HL-60/S4 treated with retinoic acid at 250 ng/mL for 4 days and 3 days (cell line): ENCODE data around the gene FAM163A.
"Not testable (repeated sequence)": the region's sequence is repeated elsewhere in the genome, so short reads cannot be mapped to it uniquely, and the experiment has no call there.

Experiments
- in situ Hi-C: fragments of 300-500 bp; cut with MboI; formaldehyde crosslinking; loops from 2 replicates; pipeline ENCODE4 v1.7.0; 2022; ENCODE audit warnings: low sequenced_read_pairs

The FAM163A gene

DNA sequence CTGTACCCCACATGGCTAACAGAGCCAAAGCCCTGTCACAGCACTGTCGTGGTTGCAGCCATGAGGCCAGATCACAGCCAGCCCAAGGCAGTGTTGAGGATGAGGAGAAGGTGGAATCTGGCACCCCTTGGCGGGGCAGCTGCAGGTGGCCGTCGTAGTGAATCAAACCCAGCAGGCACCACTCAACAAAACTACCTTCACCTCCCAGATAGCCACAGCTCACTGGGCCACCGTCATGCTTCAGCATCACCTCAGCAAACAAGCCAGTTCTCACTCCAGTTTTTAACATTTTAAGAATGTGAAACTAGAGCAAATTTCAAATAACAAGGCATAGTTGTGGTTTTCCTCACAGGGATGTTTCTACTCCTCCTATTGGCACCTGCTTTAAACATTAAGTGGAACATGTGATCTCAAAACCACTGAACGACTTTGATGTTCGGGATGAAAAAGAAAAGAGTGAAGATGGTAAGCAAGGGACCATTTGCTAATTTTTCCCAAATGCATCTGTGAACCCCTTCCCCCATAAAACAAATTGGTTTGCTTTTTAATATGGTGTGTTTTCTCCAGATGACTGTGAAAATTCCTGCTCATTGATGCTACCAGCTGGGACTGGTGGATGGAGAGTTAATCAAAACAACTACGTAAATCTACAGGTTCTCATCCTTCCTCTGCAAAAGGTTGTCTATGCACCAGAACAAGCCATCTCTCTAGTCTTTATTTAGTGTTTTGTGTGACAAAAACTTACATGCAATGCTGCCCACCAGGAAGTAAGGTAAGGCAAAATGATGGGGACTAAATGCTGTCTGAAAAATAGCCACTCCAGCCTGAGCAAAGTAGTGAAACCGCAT lies 89.0 kb downstream of the FAM163A start:
- in situ Hi-C loops, result no loop called here

DNA sequence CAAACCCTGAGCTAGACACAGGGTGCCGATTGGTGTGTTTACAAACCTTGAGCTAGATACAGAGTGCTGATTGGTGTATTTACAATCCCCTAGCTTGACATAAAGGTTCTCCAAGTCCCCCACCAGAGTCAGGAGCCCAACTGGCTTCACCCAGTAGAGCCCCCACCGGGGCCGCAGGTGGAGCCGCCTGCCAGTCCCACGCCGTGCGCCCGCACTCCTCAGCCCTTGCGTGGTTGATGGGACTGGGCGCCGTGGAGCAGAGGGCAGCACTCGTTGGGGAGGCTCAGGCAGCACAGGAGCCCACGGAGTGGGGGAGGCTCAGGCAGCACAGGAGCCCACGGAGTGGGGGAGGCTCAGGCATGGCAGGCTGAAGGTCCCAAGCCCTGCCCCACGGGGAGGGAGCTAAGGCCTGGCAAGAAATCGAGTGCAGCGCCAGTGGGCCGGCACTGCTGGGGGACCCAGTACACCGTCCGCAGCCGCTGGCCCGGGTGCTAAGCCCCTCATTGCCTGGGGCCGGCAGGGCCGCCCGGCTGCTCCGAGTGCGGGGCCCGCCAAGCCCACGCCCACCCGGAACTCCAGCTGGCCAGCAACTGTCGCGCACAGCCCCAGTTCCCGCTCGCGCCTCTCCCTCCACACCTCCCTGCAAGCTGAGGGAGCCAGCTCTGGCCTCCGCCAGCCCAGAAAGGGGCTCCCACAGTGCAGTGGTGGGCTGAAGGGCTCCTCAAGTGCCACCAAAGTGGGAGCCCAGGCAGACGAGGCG lies 93.8 kb downstream of the FAM163A start:
- in situ Hi-C loops, result not testable (repeated sequence)

DNA sequence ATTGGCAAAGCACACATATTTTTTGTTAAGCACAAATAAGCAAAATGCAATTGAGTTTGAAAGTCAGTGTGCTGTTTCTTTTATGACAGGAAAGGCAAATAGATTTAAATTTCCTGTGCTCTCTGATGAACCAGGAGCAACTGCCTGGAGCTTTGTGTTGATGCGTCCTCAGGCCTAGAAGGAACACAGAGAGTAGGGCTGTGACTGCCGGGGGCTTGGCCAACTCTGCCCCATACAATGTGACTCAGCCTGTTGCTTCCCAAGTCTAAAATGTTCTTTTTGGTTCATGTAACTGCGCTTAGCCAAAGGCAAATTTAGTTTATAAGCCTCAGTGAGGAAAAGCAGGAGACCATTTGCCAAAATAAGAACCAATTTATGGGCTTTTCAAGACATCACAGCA lies 97.0 kb downstream of the FAM163A start:
- in situ Hi-C loops, result no loop called here

DNA sequence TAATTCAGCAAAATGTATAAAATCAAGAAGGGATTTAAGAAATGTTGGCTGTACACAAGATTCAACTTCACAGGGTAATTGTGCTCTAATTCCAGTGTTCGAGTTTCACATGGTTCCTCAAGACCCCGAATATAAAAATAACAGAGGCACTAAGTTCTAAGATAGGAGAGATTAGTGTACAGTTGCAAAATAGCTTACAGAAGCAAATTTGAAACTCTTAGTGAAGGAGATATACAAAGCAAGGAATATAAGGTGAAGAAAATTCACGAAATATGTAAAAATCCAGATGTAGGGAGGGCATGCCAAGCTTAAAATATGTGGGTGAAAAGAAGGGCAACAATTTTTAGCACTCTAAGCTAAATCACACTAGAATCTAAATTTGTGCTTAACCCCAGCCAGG lies 105.1 kb downstream of the FAM163A start:
- in situ Hi-C loops, result no loop called here

DNA sequence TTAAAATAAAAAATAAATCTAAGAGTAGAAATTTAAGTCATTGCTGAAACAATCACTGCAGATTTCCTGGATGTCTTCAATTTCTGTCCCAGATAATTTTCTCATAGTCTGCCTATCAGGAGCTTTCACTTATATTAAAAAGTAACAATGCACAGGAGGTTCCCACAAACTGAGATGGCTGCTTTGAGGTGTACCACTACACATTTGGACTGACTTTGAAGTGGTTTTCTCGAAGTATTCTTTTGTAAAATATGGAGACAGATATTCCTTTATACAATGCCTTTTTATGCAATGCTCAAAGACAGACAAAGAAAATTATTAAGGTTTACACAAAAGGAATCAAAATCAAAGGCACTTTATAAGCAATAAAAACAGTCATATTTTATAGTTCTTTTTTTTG lies 110.0 kb downstream of the FAM163A start:
- in situ Hi-C loops, result no loop called here

DNA sequence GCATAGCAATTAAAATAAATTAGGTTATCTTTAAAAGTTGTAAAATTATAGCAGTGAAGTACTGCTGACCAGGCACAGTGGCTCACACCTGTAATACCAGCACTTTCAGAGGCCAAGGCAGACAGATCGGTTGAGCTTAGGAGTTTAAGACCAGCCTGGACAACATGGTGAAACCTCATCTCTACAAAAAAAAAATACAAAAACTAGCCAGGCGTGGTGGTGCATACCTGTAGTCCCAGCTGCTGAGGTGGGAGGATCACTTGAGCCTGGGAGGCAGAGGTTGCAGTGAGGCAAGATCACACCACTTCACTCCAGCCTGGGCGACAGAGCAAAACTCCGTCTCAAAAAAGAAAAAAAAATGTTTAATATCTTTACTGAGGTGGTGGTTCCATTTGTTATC lies 112.7 kb downstream of the FAM163A start:
- in situ Hi-C loops, result not testable (repeated sequence)

DNA sequence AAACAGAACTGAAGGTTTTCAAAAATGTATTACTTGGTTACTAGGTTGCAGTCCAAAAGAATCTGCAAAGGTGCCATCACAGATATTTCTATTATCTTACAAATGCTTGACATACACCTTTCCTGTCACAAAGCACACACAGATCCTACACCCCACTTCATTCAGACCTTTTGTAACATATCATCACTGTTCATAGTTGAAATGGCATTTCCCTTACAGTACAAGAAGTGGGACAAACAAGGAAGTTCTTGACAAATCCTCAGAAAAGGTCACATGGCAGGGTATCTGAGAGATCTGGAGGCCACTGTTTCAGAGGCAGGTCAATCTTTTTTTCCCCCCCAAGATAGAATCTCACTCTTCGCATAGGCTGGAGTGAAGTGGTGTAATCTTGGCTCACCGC lies 113.2 kb downstream of the FAM163A start:
- in situ Hi-C loops, result no loop called here

DNA sequence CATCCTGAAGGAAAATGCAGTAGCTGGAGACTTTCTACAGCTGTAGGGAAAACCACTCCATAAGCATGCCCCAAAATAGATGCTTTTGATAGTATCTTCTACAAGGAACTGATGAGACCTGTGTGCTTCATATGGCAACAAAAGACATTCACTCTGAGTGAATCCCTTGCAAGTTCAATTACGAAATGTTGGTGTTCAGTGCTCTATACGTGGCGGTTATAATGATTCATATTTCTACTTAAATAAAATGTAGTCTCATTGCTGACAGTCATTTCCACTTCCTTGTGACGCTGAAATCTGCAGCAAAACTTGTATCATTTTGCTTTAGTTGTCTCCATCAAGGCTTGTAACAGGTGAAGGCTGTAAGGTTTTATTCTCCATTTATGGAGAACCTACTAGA lies 113.9 kb downstream of the FAM163A start:
- in situ Hi-C loops, result no loop called here

DNA sequence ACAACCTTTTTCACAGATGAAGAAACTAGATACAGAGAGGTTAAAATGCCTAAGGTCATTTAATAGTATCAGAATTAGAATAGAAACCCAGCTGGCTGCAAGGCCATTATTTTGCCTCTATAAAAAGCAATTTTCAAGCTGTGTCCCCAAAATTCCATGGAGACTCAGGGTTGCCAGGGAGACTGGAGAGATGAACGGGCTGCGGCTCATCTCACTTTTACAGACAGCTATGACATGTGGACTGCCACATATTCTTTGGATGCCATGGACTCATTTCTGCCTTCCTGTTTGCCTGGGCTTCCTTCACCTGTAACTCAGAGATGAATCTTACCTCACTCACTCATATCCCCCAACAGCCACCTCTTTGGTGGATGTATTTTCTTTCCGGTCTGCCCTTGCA lies 117.6 kb downstream of the FAM163A start:
- in situ Hi-C loops, result loop anchor here (10.0 kb wide), 1 partner anchor 314 kb away; no protein-coding TSS in a partner anchor

DNA sequence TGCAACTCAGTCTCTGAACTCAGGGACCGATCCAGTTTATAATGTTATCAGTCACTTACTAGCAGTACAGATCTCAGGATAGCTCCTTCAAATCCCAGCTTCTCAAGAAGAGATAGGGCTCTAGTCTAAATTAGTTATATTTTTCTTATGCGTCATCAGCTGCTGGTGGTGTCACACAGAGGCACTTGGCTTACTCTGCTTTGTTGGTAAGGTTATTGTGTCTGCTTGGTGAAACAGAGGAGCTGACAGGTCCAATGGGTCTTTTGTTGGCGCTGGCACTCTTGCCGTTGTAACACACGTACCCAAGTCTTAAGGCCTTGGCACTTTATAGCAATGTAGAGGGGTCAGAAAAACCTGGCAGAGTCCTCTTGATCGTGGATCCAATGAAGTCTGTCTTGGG lies 122.3 kb downstream of the FAM163A start:
- in situ Hi-C loops, result loop anchor here (10.0 kb wide), 1 partner anchor 309 kb away; no protein-coding TSS in a partner anchor
